Measurements from ENCODE around the gene PTPRT.

The PTPRT gene

DNA sequence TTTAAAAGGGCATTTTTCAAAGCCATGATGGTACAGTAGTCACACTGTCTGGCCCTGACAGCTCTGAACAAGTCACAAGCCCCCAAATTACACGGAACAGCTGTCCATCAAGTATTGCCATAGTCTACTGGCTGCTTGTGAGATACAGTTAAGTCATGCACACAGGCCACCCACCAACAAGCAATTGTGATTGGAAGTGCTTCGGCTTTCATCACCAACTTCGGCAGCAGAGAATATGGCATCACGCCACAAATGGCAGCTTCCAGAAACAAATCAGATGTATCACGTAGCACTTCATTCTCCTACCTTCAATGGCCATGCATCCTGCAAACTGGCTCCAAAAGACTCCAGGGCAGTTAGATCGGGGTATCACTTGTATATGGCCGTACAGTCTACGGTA lies 160.5 kb downstream of the PTPRT start:
- no peak for DNase-seq (ENCODE audit: low spot score)
- in situ Hi-C loops (cut with MboI; ENCODE audit: low sequenced_read_pairs, unreplicated experiment) = no loop called here
- TF ChIP-seq, protein P1, sequence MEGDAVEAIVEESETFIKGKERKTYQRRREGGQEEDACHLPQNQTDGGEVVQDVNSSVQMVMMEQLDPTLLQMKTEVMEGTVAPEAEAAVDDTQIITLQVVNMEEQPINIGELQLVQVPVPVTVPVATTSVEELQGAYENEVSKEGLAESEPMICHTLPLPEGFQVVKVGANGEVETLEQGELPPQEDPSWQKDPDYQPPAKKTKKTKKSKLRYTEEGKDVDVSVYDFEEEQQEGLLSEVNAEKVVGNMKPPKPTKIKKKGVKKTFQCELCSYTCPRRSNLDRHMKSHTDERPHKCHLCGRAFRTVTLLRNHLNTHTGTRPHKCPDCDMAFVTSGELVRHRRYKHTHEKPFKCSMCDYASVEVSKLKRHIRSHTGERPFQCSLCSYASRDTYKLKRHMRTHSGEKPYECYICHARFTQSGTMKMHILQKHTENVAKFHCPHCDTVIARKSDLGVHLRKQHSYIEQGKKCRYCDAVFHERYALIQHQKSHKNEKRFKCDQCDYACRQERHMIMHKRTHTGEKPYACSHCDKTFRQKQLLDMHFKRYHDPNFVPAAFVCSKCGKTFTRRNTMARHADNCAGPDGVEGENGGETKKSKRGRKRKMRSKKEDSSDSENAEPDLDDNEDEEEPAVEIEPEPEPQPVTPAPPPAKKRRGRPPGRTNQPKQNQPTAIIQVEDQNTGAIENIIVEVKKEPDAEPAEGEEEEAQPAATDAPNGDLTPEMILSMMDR (IDR thresholded peaks at IDR 0.05; ENCODE audit: borderline replicate concordance, control extremely low read depth, extremely low read depth, insufficient read depth, missing control alignments) = no peak

DNA sequence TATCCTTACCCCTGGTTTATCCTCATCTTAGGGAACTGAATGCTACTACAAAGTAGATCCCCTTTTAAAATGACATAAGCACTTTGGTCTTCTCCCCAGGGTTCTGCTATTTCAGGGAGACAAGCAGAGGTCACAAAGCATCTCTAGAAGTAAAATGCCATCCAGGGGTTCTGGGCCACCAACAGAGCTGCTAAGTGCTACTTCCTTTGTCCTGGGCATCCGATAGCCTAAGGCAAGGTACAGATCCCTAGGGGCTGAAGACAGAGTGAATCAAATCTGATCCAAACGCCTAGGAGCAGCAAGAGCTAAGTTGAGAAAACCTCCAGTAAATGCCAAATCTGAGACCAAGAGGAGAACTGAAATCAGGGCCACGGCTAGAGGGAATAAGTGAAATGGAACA lies 161.2 kb downstream of the PTPRT start:
- no peak for DNase-seq (ENCODE audit: low spot score)
- in situ Hi-C loops (cut with MboI; ENCODE audit: low sequenced_read_pairs, unreplicated experiment) = no loop called here
- TF ChIP-seq, protein P1 (IDR thresholded peaks at IDR 0.05; ENCODE audit: borderline replicate concordance, control extremely low read depth, extremely low read depth, insufficient read depth, missing control alignments) = no peak

DNA sequence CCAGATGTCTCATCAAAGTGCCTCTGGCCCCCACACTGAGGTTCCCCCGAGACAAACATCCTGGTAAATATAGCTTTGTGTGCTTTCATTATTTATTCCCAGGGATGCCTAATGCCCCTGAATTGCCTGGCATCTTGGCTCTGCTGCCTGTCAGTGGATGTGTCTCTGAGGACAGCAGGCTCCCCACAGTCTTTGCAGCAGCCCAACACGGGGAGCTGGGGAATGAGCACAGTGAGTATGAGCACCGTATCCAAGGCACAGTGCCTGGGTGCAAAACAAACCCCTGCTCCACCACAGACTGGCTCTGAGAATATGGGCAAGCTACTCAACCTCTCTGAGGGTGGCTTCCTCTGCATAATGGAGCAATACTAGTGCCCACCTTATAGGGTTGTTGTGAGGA lies 165.9 kb downstream of the PTPRT start:
- in situ Hi-C loops (cut with MboI; ENCODE audit: low sequenced_read_pairs, unreplicated experiment) = no loop called here
- no peak for DNase-seq (ENCODE audit: low spot score)
- TF ChIP-seq, protein P1 (IDR thresholded peaks at IDR 0.05; ENCODE audit: borderline replicate concordance, control extremely low read depth, extremely low read depth, insufficient read depth, missing control alignments) = no peak

DNA sequence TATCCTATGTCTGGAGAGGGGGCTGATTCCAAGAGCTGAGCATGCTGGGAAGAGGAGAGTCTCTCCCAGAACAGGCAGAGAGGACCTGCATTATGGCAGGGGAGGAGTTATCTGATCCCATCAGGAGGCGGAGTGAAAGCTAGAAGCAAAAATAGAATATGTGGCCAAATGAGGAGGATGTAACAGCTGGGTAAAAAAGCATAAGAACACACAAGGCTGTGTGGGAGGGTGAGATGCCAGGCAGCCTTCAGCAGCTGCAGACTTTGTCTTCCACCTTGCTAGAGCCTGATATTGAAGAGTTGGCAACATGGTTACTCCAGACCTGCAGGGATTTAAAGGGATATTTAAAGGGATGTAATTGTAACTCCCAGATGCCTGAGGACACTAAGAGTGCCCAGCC lies 167.1 kb downstream of the PTPRT start:
- in situ Hi-C loops (cut with MboI; ENCODE audit: low sequenced_read_pairs, unreplicated experiment) = no loop called here
- TF ChIP-seq, protein P1 (IDR thresholded peaks at IDR 0.05; ENCODE audit: borderline replicate concordance, control extremely low read depth, extremely low read depth, insufficient read depth, missing control alignments) = no peak
- DNase-seq (ENCODE audit: low spot score) = no peak

DNA sequence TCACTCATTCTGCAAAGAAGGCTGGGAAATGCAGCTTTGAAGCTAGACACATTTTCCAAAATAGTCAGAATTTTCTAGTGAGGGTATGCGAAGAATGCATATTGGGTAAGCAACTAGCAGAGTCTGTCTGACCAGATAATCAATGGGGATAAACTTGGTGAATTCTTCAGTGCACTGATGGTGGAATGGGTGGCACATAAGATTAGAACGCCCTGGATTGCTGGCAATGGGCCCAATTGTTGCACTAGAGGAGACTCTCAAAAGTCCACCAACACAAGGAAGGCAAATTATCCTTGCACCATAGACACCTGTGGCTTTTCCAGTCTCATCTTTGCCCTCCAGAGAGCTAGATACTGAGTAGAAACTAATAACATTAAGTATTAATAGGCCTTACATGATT lies 167.6 kb downstream of the PTPRT start:
- in situ Hi-C loops (cut with MboI; ENCODE audit: low sequenced_read_pairs, unreplicated experiment) = no loop called here
- DNase-seq (ENCODE audit: low spot score) = no peak
- TF ChIP-seq, protein P1 (IDR thresholded peaks at IDR 0.05; ENCODE audit: borderline replicate concordance, control extremely low read depth, extremely low read depth, insufficient read depth, missing control alignments) = no peak

DNA sequence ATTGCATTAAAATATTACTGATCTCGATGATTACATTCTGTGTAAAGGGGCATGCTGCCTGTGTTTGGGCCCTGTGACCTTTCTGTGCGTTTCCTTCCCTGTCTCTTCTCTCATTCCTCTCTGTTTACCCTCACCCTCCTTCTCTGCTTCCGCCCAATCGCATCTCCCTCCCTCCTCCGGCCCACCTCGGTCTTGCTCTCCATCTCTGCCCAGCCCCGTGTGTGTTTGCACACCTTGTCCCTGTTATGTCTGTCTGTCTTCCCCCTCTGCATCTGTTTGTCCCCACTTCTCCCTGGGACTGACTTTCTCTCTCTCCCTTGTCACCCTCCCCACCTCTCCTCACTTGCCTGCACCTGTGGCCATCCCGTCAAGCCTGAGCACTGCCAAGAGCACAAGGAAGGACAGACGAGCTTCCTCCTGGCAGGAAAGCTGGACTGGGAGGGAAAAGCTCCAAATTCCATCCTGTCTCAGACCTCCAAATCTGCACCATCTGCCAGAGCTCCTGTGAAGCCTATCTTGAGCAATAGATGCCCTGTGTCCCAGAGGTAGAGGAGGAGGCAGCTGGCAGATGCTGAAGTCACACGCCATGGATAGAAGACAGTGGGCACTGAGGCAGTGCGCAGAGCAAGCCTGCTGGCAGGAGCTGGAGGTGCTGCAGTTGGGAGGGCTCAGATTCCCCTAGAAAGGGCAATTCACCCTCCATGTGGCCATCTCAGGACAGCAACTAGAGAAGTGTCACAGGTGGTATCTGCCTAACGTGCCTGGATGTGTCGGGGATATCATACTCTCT lies 172.3 kb downstream of the PTPRT start:
- in situ Hi-C loops (cut with MboI; ENCODE audit: low sequenced_read_pairs, unreplicated experiment) = no loop called here
- TF ChIP-seq, protein P1 (IDR thresholded peaks at IDR 0.05; ENCODE audit: borderline replicate concordance, control extremely low read depth, extremely low read depth, insufficient read depth, missing control alignments) = no peak

More for the DNA sequence above, 172.3 kb downstream of the PTPRT start:
- no peak for DNase-seq (ENCODE audit: low spot score)

Data from GM13976 (cell line).